GM21717 (cell line): Measurements from ENCODE around the gene RPS10.
"Not testable (repeated sequence)": the region's sequence is repeated elsewhere in the genome, so short reads cannot be mapped to it uniquely, and the experiment has no call there.

Source experiments
- ATAC-seq: cut with Tn5 transposase; IDR thresholded peaks from one replicate; pipeline ENCODE4 v1.9.1; 2021; ENCODE audit warnings: mild to moderate bottlenecking, moderate library complexity; ENCODE audit not compliant: unreplicated experiment

The RPS10 gene

DNA sequence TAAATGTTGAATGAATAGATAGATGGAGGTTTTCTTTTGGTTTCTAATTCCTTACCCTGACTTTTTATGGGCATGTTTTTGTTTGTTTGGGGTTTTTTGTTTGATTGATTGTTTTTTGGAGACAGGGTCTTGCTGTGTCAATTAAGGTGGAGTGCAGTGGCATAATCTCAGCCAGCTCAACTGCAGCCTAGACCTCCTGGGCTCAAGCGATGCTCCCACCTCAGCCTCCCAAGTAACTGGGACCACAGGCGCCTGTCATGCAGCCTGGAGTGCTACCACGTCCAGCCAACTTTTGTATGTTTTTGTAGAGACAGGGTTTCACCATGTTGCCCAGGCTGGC, 31.9 kb downstream of the RPS10 start:
- ATAC-seq, result no peak

DNA sequence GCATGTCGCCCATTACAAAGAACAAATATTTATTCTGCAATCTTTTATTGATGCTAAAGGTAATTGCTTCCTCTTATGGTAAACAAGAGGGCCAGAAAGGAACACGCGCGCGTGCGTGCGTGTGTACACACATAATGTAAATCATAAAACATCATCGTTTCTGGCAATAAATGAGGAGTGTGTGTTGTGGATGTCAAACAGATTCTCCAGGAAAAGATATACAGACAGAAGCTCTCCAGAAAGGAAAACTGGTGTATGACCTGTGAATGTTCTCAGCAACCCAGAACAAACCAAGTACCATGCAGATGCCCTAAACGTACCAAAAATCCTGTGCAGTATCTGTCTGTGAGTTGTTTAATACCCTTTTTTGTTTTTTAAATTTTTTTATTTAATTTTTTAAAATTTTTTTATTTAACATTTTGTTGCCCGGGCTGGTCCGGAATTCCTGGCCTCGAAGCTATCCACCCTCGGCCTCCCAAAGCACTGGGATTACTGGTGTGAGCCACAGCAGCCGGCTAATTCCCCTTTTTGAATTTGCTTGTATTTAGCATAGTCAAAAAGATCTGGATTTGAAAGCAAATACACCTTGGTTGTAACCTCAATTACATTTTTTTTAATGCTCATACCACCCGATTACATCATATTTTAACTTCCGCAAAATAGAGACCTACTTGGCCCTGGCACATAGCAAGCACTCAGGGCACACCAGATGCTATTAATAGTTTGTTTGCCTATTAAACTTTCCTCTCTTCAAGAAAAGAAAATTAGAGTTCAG, 32.5 kb downstream of the RPS10 start:
- peak; percentile 10 for ATAC-seq

DNA sequence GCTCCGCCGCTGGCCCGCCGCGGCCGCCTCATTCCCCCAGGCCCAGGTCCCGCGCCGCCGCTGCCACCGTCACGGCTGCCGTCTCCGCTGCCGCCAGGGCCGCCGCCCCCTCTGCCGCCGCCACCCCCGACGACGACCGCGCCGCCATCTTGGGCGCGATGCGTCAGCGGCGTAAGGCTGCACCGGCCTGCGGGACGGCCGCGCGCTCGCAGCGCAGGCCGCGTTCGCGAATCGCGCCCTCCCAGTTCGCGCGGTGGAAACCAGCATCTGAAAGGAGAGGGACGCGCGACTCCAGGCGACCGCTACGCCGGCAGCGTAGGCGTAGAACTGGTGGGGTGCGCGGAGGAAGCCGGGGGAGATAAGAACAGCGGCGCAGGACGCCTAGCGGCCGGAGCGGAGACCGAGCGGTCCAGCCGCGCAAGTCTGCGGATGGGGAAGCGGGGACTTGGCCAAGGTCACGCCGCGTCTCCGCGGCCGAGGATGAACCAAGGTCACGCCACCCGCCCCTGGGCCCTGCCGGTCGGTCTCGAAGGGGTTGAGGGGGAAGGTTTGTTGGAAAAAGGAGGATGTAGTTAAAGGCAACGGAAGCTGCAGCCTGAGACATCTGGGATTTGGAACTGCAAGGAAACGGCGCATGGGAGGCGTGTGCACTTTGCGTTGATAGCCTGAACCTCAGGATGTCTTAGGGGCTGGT, 33.2 kb downstream of the RPS10 start, which contains the start of gene NUDT3:
Gene NUDT3, minus strand, starts transcription at position 173 of the 694 bp plus-strand sequence. CDS start 307 bp downstream, outside the sequence.
- peak; percentile 79 for ATAC-seq

DNA sequence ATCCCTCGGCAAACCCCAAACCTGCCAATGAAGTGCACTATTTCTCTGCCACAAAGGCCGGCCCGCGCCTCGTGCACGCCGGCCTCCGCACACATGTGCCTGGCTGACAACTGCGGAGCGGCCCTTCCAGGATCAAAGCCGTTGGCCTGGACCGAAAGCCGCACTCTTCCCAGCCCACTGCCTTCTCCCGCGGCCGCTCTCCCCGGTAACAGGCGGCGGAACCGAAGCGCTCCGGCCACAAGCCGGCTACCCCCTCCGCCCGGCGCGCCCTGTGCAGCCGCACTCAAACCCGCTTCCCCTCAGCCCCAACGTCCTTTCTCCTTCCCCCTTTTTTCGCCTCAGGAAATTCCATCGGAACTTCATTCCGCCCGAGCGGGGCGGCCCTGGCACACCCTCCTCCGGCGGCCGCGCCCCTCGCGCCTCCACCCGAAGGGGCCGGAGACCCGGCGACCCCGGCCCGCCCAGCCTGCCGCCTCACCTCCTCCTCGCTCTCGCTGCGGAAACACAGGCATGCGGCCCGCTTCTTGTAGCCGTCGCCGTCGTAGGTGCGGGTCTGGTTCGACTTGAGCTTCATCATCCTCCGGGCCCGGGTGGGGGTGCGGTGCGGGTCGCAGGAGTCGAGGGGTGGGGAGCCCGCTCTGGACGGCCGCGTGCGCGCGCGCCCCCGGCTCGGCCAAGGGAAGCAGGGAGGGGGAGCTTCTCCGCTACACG, 33.9 kb downstream of the RPS10 start:
- ATAC-seq, result peak; percentile 32

DNA sequence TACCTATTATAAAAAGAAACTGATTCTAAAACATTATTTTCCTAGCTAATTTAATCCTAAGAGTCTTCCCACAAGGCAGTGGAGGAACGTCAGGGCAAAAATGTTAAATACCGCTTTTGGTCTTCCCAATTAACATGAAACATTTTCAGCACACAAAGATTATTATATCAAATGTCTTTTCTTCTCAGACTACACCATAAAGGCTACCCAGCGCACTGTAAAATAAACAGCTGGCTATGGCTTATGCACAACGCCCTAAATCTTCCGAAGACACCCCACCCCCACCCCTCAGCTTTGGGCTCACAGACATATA, 34.4 kb downstream of the RPS10 start:
- ATAC-seq, result no peak

DNA sequence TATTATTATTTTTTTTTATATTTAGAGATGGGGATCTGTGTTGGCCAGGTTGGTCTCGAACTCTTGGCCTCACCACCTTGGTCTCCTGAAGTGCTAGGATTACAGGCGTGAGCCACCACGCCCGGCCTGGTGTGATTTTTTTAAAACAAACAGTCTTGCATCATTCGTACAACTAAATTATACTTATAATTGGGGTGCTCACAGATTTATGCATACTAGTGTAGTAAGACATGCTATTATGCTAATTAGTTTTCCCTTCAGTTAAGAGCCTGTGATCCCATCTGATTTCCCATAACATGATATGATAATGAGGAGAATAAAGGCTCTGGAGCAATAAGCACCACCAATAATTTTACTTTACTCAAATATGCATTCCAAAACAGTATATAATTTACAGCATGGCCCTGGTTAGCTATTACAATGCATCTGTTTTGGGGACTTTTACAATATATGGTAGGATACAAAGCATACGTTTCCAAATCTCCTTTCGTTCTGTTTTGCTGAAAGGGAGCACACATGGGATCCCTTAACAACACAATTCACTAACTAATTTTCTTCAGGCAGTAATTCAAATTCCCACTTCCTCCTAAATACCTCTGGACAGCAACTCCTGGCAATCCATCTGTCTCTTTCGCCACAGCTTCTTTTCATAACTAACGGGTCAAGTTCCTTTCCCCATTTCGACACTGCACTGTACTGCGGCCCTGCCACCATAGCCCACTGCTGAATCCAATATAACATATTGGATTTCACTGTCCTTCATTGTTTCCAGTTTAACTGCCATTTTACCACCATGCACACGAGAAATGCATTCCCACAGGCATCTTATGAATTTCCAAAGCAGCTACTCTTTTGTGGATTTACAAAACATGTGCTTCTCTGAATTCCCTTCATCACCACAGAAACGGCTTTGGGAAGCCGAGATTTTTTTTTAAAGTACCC, 35.1 kb downstream of the RPS10 start:
- ATAC-seq, result no peak

DNA sequence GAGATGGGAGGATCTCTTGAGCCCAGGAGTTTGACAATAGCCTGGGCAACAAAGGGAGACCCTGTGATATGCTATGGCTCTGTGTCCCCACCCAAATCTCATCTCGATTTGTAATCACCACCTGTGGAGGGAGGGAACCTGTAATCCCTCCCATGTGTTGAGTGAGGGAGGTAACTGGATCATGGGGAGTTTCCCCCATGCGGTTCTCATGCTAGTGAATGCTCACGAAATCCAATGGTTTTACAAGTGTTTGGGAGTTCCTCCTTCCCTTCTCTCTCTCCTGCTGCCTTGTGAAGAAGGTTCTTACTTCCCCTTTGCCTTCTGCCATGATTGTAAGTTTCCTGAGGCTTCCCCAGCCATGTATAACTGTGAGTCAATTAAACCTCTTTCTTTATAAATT, 36.8 kb downstream of the RPS10 start:
- no peak for ATAC-seq

DNA sequence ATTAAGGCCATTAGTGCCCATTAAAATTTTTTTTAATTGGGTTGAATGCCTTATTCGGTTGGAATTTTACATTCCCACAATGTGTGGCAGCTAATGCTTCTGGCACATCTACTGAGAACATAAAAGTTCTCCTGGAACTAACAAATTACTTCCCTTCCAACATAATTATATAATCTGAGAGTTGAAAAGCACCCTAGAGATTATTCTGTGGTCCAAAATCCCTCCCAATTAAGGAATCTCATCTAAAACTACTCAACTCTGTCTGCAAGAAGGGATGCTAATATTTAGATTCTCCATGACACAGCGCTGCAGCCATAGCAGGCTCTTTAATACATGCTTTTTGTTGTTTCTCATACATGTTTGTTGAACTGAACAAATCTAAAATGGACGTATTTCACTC, 37.4 kb downstream of the RPS10 start:
- ATAC-seq, result no peak

DNA sequence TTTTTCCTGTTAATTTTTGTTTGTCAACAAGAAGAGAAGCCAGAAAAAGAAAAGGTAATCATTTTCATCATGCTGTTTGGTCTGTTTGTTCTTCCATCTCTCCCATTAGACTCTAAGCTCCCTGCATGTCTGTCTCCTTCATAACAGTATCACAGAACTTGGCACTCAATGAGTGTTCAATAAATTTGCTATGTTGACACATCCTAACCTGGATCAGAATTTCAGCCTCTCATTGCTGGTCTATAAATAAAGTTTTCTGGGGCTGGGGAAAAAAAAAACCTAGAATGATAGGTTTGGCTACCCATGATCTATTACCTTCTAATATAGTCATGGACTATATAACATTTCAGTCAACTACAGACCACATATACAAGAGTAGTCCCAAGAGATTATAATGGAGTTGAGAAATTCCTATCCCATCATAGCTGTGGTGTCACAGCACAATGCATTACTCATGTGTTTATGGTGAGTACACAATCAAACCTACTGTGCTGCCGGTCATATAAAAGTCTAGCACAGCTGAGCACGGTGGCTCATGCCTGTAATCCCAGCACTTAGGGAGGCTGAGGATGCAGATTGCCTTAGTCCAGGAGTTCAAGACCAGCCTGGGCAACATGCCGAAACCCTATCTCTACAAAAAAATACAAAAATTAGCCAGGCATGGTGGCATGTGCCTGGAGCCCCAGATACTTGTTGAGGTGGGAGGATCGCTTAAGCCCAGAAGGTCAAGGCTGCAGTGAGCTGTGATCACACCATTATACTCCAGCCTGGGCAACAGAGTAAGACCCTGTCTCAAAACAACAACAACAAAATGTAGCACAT, 39.3 kb downstream of the RPS10 start:
- ATAC-seq, result no peak

DNA sequence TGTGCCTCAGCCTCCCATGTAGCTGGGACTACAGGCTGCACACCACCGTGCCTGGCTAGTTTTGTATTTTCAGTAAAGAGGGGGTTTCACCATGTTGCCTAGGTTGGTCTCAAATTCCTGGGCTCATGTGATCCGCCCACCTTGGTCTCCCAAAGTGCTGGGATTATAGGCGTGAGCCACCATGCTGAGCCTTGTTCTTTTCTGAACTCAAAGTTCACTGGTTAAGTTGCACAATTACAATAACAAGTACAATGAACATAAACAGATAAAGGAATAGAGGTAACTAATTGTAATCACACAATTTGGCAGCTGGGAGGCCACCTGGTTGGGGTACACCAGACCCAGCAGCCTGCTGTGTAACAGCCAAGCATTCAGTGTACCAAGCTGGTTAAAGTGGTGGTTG, 40.1 kb downstream of the RPS10 start:
- ATAC-seq, result no peak

DNA sequence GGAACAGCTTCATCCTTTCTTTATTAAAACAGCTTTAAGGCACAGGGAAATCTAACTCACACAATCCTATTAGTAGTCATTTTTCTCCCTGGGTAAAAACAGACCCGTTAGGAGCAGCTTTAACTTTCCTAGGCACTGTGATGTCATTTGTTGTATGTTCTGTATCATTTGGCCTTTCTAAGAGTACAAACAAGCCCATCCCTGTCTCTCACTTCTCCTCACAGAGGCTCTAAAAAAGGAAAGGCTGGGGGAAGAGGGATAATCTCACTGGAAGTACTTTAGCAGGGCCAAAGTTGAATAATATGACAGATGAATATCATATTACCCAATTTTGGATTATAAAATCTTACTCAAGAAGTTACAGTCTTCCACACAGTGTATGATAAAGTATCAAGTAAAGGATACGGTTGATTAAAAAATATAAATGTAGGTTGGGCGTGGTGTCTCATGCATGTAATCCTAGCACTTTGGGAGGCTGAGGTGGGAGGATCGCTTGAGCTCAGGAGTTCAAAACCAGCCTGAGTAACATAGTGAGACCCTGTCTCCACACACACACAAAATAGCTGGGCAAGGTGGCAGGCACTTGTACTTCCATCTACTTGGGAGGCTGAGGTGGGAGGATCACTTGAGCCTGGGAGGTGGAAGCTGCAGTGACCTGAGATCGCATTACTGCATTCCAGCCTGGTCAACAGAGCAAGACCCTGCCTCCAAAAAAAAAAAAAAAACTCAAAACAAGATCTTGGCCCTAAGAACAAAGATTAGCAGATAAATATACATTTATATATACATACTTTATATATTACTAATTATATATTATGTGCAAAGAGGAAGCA, 41.3 kb downstream of the RPS10 start:
- no peak for ATAC-seq

DNA sequence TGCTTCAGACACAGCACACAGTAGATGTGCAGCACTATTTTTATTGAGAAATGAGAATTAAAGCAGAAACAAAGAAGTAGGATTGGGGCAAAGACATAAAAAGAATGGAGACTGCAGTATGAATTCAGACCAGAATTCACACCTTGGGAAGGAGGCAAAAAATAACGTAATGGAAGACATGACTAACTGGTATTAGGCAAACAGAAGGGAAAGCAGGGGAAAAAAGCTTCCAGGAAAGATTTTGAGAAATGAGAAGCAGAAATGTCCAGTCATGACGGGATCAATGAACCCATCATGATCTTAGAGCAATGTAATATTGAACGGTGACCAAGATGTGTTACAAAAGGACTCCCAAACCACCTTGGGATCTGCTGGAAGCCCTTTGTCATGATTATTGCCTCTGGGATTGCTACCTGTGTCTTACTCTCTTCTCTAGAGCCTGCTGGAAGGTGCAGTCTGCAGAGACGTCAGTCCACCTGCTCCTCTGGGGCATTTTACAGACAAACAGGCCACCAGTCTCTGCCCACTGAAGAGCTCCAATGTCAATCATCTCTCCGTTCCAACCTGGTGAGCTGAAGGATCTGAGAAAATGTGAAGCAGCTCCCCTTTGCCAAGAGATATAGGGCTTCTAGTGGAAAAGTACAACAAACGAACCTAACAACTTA, 42.1 kb downstream of the RPS10 start:
- no peak for ATAC-seq

DNA sequence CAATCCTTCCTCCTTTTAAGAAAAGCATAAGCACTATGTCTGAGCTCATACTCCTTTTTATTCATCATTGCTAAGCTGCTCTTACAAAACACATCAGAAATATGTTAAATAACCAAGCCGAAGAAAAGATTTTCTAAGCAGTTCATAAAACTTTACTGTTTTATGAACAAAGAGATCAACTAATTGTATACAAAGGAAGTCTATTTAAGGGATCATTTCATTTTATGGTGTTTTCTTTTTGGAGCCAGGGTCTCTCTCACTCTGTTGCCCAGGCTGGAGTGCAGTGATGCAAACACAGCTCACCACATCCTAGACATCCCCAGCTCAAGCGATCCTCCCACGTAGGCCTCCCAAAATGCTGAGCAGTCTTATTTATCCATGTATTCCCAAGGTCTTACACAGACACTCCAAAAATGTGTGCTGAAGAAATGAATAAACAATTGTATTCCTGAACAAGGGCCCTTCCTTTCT, 42.7 kb downstream of the RPS10 start:
- ATAC-seq, result no peak

DNA sequence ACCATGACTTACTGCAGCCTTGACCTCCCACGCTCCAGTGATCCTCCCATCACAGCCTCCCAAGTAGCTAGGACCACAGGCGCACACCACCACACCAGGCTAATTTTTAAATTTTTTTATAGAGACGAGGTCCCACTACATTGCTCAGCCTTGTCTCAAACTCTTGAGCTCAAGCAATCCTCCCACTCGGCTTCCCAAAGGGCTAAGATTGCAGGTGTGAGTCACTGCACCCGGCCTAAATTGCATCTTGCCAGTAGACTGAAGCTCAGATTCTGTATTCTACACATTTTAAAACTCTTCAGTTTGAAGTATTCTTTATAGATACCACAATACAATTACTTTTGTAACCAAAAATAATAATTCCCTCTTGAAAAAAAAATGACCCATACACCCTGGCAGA, 44.8 kb downstream of the RPS10 start:
- ATAC-seq, result no peak

DNA sequence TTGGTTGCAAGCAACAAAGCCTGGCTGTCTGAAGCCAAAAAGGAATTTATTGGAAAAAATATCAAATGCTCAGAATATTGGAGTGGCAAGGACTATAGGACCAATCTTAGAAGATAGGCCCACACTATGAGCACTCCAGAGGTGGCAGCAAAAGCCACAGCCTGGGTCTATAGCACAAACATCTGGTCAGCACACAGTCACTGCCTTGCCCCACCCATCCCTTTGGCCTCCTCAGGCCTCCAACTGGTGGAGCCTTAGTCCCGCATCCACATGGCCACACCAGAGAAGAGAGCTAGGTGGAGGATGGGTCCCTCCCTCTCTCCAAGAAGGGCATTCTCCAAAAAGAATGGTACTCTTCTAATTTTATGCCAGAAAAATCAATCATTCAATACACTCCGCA, 47.4 kb downstream of the RPS10 start:
- ATAC-seq, result no peak

DNA sequence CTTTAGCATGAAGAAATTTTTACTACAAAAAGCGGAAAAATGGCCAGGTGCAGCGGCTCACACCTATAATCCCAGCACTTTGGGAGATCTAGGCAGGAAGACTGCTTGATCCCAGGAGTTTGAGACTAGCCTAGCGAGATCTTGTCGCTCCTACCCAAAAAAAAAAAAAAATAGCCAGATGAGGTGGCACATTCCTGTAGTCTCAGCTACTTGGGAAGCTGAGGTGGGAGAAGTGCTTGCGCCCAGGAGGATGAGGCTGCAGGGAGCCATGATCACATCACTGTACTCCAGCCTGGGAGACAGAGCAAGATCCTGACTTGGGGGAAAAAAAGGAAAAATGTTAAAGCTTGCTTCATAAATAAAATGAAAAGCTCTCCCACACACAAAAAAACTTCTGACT, 47.9 kb downstream of the RPS10 start:
- no peak for ATAC-seq

DNA sequence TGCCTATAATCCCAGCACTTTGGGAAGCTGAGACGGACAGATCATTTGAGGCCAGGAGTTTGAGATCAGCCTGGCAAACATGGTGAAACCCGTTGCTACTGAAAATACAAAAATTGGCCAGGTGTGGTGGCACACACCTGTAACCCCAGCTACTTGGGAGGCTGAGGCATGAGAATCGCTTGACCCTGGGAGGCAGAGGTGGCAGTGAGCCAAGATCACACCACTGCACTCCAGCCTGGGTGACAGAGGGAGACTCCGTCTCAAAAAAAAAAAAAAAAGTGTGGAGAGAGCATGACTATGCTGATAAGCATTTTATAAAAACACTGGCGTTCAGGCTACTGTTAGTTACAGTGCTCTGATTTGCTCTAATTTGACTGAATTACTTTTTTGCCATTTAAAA, 48.3 kb downstream of the RPS10 start:
- ATAC-seq, result not testable (repeated sequence)

DNA sequence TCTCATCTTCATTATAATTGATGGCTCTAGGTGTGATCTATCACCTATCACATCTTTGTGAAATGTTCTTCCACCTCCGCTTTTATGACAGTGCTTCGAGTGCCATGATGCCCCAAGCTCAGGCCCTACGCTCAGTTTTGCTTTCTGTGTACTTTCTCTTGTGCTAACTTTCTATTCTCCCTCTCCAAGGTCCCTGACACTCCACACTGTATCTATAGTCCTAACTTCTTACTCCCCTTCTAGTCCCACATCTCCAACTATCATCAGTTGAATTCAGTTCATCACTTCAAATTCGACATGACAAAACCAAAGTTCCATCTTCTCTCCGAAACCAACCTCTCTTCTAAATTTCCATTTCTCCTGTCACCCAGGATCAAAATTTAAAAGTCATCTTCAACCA, 50.0 kb downstream of the RPS10 start:
- ATAC-seq, result no peak

DNA sequence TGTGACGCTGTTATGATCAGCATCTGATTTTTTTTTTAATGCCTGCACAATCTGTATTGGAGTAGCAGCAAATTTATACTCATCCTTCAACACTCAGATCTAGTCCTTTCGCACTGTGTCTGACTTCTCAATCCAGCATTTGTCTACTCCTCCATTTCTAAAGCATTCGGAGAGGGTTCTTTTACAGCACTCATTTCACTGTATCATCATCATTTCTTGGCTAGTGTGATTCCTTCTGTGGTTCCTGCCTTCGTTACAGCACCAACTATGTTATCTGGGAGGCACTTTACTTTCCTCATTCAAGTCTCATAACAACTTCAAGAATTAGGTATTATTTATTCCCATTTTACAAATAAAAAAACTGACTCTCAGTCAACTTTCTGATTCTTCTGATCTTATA, 51.4 kb downstream of the RPS10 start:
- no peak for ATAC-seq
